ENCODE data around the gene TCP11L1. TPM values are rescaled to one million over a fixed set of nuclear protein-coding genes. Genes with fewer than 3 reads are reported as not detected.
A peak's percentile ranks its signal among the peaks of the same experiment; 100 is the strongest.
"Not testable (repeated sequence)": the region's sequence is repeated elsewhere in the genome, so short reads cannot be mapped to it uniquely, and the experiment has no call there.

The TCP11L1 gene
- total RNA-seq, 1 donor from 2014 or later = 15.0 TPM

- Mint-ChIP-seq H3K9me3 (no peaks in the 10 kb centered on the region), H3K27me3 (ENCODE audit: insufficient read depth) (peaks cover 50% of the 10 kb centered on the region), H3K4me3 (no peak overlapping the region), H3K4me1 (ENCODE audit: low read depth) (peaks cover 7% of the 10 kb centered on the region), H3K36me3 (ENCODE audit: low read depth) (peaks cover 2% of the 10 kb centered on the region), H3K27ac (no peak overlapping the region)
- DNase-seq (ENCODE audit: low spot score) = no peak
- intact Hi-C loops (cut with micrococcal nuclease) = loop anchor here (10.0 kb wide), 2 partner anchors 1037 to 1897 kb away; partner anchors contain the start of genes APIP, CAPRIN1 and PDHX
Observed at GRCh38 chr11:33017478-33017877, 21.9 kb upstream of the TCP11L1 start.

GRCh38 chr11:33017965-33018364, 21.4 kb upstream of the TCP11L1 start:
- Mint-ChIP-seq H3K36me3 (ENCODE audit: low read depth) (peaks cover 2% of the 10 kb centered on the region), H3K27me3 (ENCODE audit: insufficient read depth) (peaks cover 50% of the 10 kb centered on the region)
- intact Hi-C loops (cut with micrococcal nuclease) = loop anchor here (10.0 kb wide), 2 partner anchors 1037 to 1897 kb away; partner anchors contain the start of genes APIP, CAPRIN1 and PDHX

GRCh38 chr11:33018840-33019239, 20.5 kb upstream of the TCP11L1 start:
- peaks cover 7% of the 10 kb centered on the region for H3K4me1 Mint-ChIP-seq (ENCODE audit: low read depth)
- no peaks in the 10 kb centered on the region for H3K9me3 Mint-ChIP-seq
- intact Hi-C loops (cut with micrococcal nuclease) = loop anchor here (10.0 kb wide), 2 partner anchors 1036 to 1896 kb away; partner anchors contain the start of genes APIP, CAPRIN1 and PDHX
- peaks cover 2% of the 10 kb centered on the region for H3K36me3 Mint-ChIP-seq (ENCODE audit: low read depth)
- H3K27ac Mint-ChIP-seq = no peak overlapping the region
- no peak for DNase-seq (ENCODE audit: low spot score)
- peaks cover 48% of the 10 kb centered on the region for H3K27me3 Mint-ChIP-seq (ENCODE audit: insufficient read depth)
- H3K4me3 Mint-ChIP-seq = no peak overlapping the region

More at GRCh38 chr11:33017965-33018364, 21.4 kb upstream of the TCP11L1 start:
- H3K9me3 Mint-ChIP-seq = no peaks in the 10 kb centered on the region
- no peak for DNase-seq (ENCODE audit: low spot score)
- H3K27ac Mint-ChIP-seq = no peak overlapping the region
- H3K4me3 Mint-ChIP-seq = no peak overlapping the region
- peaks cover 7% of the 10 kb centered on the region for H3K4me1 Mint-ChIP-seq (ENCODE audit: low read depth)

GRCh38 chr11:33021501-33021900, 17.9 kb upstream of the TCP11L1 start:
- peaks cover under 1% of the 10 kb centered on the region for H3K36me3 Mint-ChIP-seq (ENCODE audit: low read depth)
- H3K27me3 Mint-ChIP-seq (ENCODE audit: insufficient read depth) = peaks cover 43% of the 10 kb centered on the region
- no peak overlapping the region for H3K4me3 Mint-ChIP-seq
- H3K27ac Mint-ChIP-seq = no peak overlapping the region
- intact Hi-C loops (cut with micrococcal nuclease) = no loop called here
- peaks cover 4% of the 10 kb centered on the region for H3K4me1 Mint-ChIP-seq (ENCODE audit: low read depth)
- no peaks in the 10 kb centered on the region for H3K9me3 Mint-ChIP-seq
- no peak for DNase-seq (ENCODE audit: low spot score)

GRCh38 chr11:33021937-33022336, 17.4 kb upstream of the TCP11L1 start:
- no peak overlapping the region for H3K27ac Mint-ChIP-seq
- no peaks in the 10 kb centered on the region for H3K9me3 Mint-ChIP-seq
- intact Hi-C loops (cut with micrococcal nuclease) = no loop called here
- H3K36me3 Mint-ChIP-seq (ENCODE audit: low read depth) = no peaks in the 10 kb centered on the region
- DNase-seq (ENCODE audit: low spot score) = no peak
- no peaks in the 10 kb centered on the region for H3K4me1 Mint-ChIP-seq (ENCODE audit: low read depth)
- H3K4me3 Mint-ChIP-seq = no peak overlapping the region
- H3K27me3 Mint-ChIP-seq (ENCODE audit: insufficient read depth) = peaks cover 44% of the 10 kb centered on the region

GRCh38 chr11:33025339-33025722, 14.0 kb upstream of the TCP11L1 start:
- no peak for DNase-seq (ENCODE audit: low spot score)
- no peak overlapping the region for H3K4me3 Mint-ChIP-seq
- no peak overlapping the region for H3K27ac Mint-ChIP-seq

GRCh38 chr11:33027233-33027632, 12.1 kb upstream of the TCP11L1 start:
- H3K36me3 Mint-ChIP-seq (ENCODE audit: low read depth) = no peaks in the 10 kb centered on the region
- no peaks in the 10 kb centered on the region for H3K4me1 Mint-ChIP-seq (ENCODE audit: low read depth)
- no peaks in the 10 kb centered on the region for H3K9me3 Mint-ChIP-seq
- no peak overlapping the region for H3K4me3 Mint-ChIP-seq
- DNase-seq (ENCODE audit: low spot score) = no peak
- intact Hi-C loops (cut with micrococcal nuclease) = no loop called here
- peaks cover 43% of the 10 kb centered on the region for H3K27me3 Mint-ChIP-seq (ENCODE audit: insufficient read depth)
- H3K27ac Mint-ChIP-seq = no peak overlapping the region

More at GRCh38 chr11:33025339-33025722, 14.0 kb upstream of the TCP11L1 start:
- H3K27me3 Mint-ChIP-seq (ENCODE audit: insufficient read depth) = peaks cover 38% of the 10 kb centered on the region
- intact Hi-C loops (cut with micrococcal nuclease) = no loop called here
- H3K4me1 Mint-ChIP-seq (ENCODE audit: low read depth) = no peaks in the 10 kb centered on the region
- H3K9me3 Mint-ChIP-seq = no peaks in the 10 kb centered on the region
- no peaks in the 10 kb centered on the region for H3K36me3 Mint-ChIP-seq (ENCODE audit: low read depth)

- intact Hi-C loops (cut with micrococcal nuclease) = no loop called here
- no peak for DNase-seq (ENCODE audit: low spot score)
- no peaks in the 10 kb centered on the region for H3K9me3 Mint-ChIP-seq
- H3K36me3 Mint-ChIP-seq (ENCODE audit: low read depth) = no peaks in the 10 kb centered on the region
- H3K4me3 Mint-ChIP-seq = no peak overlapping the region
- H3K4me1 Mint-ChIP-seq (ENCODE audit: low read depth) = no peaks in the 10 kb centered on the region
- H3K27ac Mint-ChIP-seq = no peak overlapping the region
- H3K27me3 Mint-ChIP-seq (ENCODE audit: insufficient read depth) = peaks cover 49% of the 10 kb centered on the region
Observed at GRCh38 chr11:33027846-33028536, 11.4 kb upstream of the TCP11L1 start.

- Mint-ChIP-seq H3K4me1 (ENCODE audit: low read depth) (no peaks in the 10 kb centered on the region), H3K36me3 (ENCODE audit: low read depth) (no peaks in the 10 kb centered on the region), H3K27me3 (ENCODE audit: insufficient read depth) (peaks cover 50% of the 10 kb centered on the region), H3K9me3 (no peaks in the 10 kb centered on the region), H3K27ac (no peak overlapping the region), H3K4me3 (no peak overlapping the region)
- intact Hi-C loops (cut with micrococcal nuclease) = no loop called here
- no peak for DNase-seq (ENCODE audit: low spot score)
Observed at GRCh38 chr11:33028537-33028914, 10.8 kb upstream of the TCP11L1 start.

GRCh38 chr11:33029218-33029617, 10.2 kb upstream of the TCP11L1 start:
- H3K27me3 Mint-ChIP-seq (ENCODE audit: insufficient read depth) = peaks cover 51% of the 10 kb centered on the region
- H3K4me1 Mint-ChIP-seq (ENCODE audit: low read depth); H3K9me3 Mint-ChIP-seq; H3K36me3 Mint-ChIP-seq (ENCODE audit: low read depth); DNase-seq (ENCODE audit: low spot score); intact Hi-C loops (cut with micrococcal nuclease); H3K4me3 Mint-ChIP-seq; H3K27ac Mint-ChIP-seq: not testable (repeated sequence)

GRCh38 chr11:33033493-33033892, 5.9 kb upstream of the TCP11L1 start:
- intact Hi-C loops (cut with micrococcal nuclease) = loop anchor here (10.0 kb wide), 2 partner anchors 449 to 1401 kb away; partner anchors contain the start of genes CAT and EIF3M
- Mint-ChIP-seq H3K27me3 (ENCODE audit: insufficient read depth) (peaks cover 41% of the 10 kb centered on the region), H3K36me3 (ENCODE audit: low read depth) (peaks cover 2% of the 10 kb centered on the region), H3K4me1 (ENCODE audit: low read depth) (no peaks in the 10 kb centered on the region), H3K27ac (no peak overlapping the region), H3K4me3 (no peak overlapping the region), H3K9me3 (no peaks in the 10 kb centered on the region)
- DNase-seq (ENCODE audit: low spot score) = no peak

- intact Hi-C loops (cut with micrococcal nuclease) = loop anchor here (10.0 kb wide), 2 partner anchors 450 to 1400 kb away; partner anchors contain the start of genes CAT and EIF3M
- peaks cover 2% of the 10 kb centered on the region for H3K36me3 Mint-ChIP-seq (ENCODE audit: low read depth)
Observed at GRCh38 chr11:33035011-33035410, 4.4 kb upstream of the TCP11L1 start.

GRCh38 chr11:33040033-33040861, 875 bp downstream of the TCP11L1 start:
- peaks cover 9% of the 10 kb centered on the region for H3K27me3 Mint-ChIP-seq (ENCODE audit: insufficient read depth)
- peak overlapping the region; percentile 90 for H3K27ac Mint-ChIP-seq
- peaks cover 7% of the 10 kb centered on the region for H3K36me3 Mint-ChIP-seq (ENCODE audit: low read depth)
- H3K9me3 Mint-ChIP-seq = no peaks in the 10 kb centered on the region
- H3K4me3 Mint-ChIP-seq = peak overlapping the region; percentile 93
- no peak for DNase-seq (ENCODE audit: low spot score)
- intact Hi-C loops (cut with micrococcal nuclease) = loop anchor here (1.0 to 5.0 kb wide), 5 partner anchors 29 to 682 kb away; partner anchors contain the start of genes C11orf91, CSTF3 and HIPK3
- peaks cover 20% of the 10 kb centered on the region for H3K4me1 Mint-ChIP-seq (ENCODE audit: low read depth)

More at GRCh38 chr11:33035011-33035410, 4.4 kb upstream of the TCP11L1 start:
- Mint-ChIP-seq H3K4me1 (ENCODE audit: low read depth) (no peaks in the 10 kb centered on the region), H3K9me3 (no peaks in the 10 kb centered on the region), H3K27ac (no peak overlapping the region), H3K27me3 (ENCODE audit: insufficient read depth) (peaks cover 39% of the 10 kb centered on the region), H3K4me3 (no peak overlapping the region)
- DNase-seq (ENCODE audit: low spot score) = no peak
